GM23338 (cell line): ENCODE data around the gene NYAP1. TPM values are rescaled to one million over a fixed set of nuclear protein-coding genes. Genes with fewer than 3 reads are reported as not detected.

Experiments used
- ATAC-seq: fragments of 200-7000 bp; cut with Tn5 transposase; 3 replicates; pipeline ENCODE4 v1.9.1; 2020
- DNase-seq: peaks from one replicate; pipeline ENCODE4 v3.0.0-alpha.2; 2015; ENCODE audit warnings: low spot score
- H2AFZ ChIP-seq: fragments of 200-600 bp; sonication (generic); 2 replicates; pipeline ENCODE4 v1.8.0; 2016; ENCODE audit warnings: antibody characterized with exemption, mild to moderate bottlenecking, moderate library complexity
- H3F3A ChIP-seq: fragments of 200-600 bp; sonication (generic); replicated peaks from 2 replicates; pipeline ENCODE4 v1.8.0; 2017; ENCODE audit warnings: antibody characterized with exemption, mixed run types, low read depth
- H3K27ac ChIP-seq: fragments of 200-600 bp; sonication (generic); 2 replicates; pipeline ENCODE4 v1.6.1; 2016; ENCODE audit warnings: low read depth
- H3K27me3 ChIP-seq: fragments of 200-600 bp; sonication (generic); 2 replicates; pipeline ENCODE4 v1.8.0; 2016; ENCODE audit warnings: mild to moderate bottlenecking, mixed run types, moderate library complexity; ENCODE audit not compliant: insufficient read depth
- H3K36me3 ChIP-seq: fragments of 200-600 bp; sonication (generic); 2 replicates; pipeline ENCODE4 v1.8.0; 2016; ENCODE audit warnings: mild to moderate bottlenecking; ENCODE audit not compliant: insufficient read depth
- H3K4me1 ChIP-seq: fragments of 200-600 bp; sonication (generic); 2 replicates; pipeline ENCODE4 v1.8.0; 2016; ENCODE audit warnings: mild to moderate bottlenecking, moderate library complexity; ENCODE audit not compliant: insufficient read depth
- H3K4me2 ChIP-seq: fragments of 200-600 bp; sonication (generic); 2 replicates; pipeline ENCODE4 v1.7.1; 2017; ENCODE audit warnings: mixed run types
- H3K4me3 ChIP-seq: fragments of 200-600 bp; sonication (generic); 2 replicates; pipeline ENCODE4 v1.6.1; 2016; ENCODE audit warnings: mixed run types
- H3K79me2 ChIP-seq: fragments of 200-600 bp; sonication (generic); replicated peaks from 2 replicates; pipeline ENCODE4 v1.8.0; 2017; ENCODE audit warnings: mild to moderate bottlenecking; ENCODE audit not compliant: insufficient read depth
- H3K9me2 ChIP-seq: fragments of 200-600 bp; sonication (generic); 2 replicates; pipeline ENCODE4 v1.8.0; 2017; ENCODE audit not compliant: insufficient read depth
- H4K20me1 ChIP-seq: fragments of 200-600 bp; sonication (generic); replicated peaks from 2 replicates; pipeline ENCODE4 v1.8.0; 2017; ENCODE audit warnings: mild to moderate bottlenecking; ENCODE audit not compliant: insufficient read depth
- H3K27ac Mint-ChIP-seq: 2 replicates; pipeline ENCODE4 v1.8.0; 2020; ENCODE audit warnings: inconsistent platforms, mild to moderate bottlenecking, moderate library complexity, mixed read lengths
- H3K27me3 Mint-ChIP-seq: 3 replicates; pipeline ENCODE4 v1.8.0; 2022; ENCODE audit warnings: low read depth, mild to moderate bottlenecking, moderate library complexity, mixed read lengths, inconsistent platforms; ENCODE audit not compliant: insufficient read depth, poor library complexity
- H3K36me3 Mint-ChIP-seq: 3 replicates; pipeline ENCODE4 v1.8.0; 2021; ENCODE audit warnings: low read depth, mild to moderate bottlenecking, inconsistent platforms, moderate library complexity, mixed read lengths
- H3K4me1 Mint-ChIP-seq: 3 replicates; pipeline ENCODE4 v1.8.0; 2020; ENCODE audit warnings: mild to moderate bottlenecking, inconsistent platforms, mixed read lengths
- H3K4me3 Mint-ChIP-seq: 3 replicates; pipeline ENCODE4 v1.8.0; 2021; ENCODE audit warnings: moderate library complexity, mild to moderate bottlenecking, inconsistent platforms, mixed read lengths
- H3K9me3 Mint-ChIP-seq: 3 replicates; pipeline ENCODE4 v1.8.0; 2020; ENCODE audit warnings: moderate library complexity, mild to moderate bottlenecking, inconsistent platforms, mixed read lengths
- CREB1 ChIP-seq: fragments of 250-450 bp; sonication (Bioruptor Pico); IDR thresholded peaks from 2 replicates; pipeline ENCODE4 v1.5.0; 2020; ENCODE audit warnings: low read depth, mild to moderate bottlenecking, moderate library complexity
- EZH2 ChIP-seq: fragments of 200-600 bp; sonication (generic); IDR thresholded peaks from one replicate; pipeline ENCODE4 v1.8.0; 2017; ENCODE audit warnings: antibody characterized with exemption, mild to moderate bottlenecking, low read depth; ENCODE audit not compliant: unreplicated experiment
- EZH2phosphoT487 ChIP-seq: fragments of 200-600 bp; sonication (generic); IDR thresholded peaks from one replicate; pipeline ENCODE4 v1.8.1; 2018; ENCODE audit warnings: antibody characterized with exemption; ENCODE audit not compliant: unreplicated experiment
- JUNB ChIP-seq: IDR thresholded peaks from one replicate; pipeline ENCODE4 v1.6.1; 2016; ENCODE audit warnings: antibody characterized with exemption; ENCODE audit not compliant: unreplicated experiment
- NANOG ChIP-seq: IDR thresholded peaks from 2 replicates; pipeline ENCODE4 v1.6.1; 2016; ENCODE audit warnings: antibody characterized with exemption, borderline replicate concordance
- POLR2AphosphoS5 ChIP-seq: IDR thresholded peaks from 2 replicates; pipeline ENCODE4 v1.6.1; 2016; ENCODE audit warnings: antibody characterized with exemption, low read depth
- STAT1 ChIP-seq: IDR thresholded peaks from one replicate; pipeline ENCODE4 v1.6.1; 2016; ENCODE audit warnings: antibody characterized with exemption; ENCODE audit not compliant: unreplicated experiment
- ZNF114 ChIP-seq: fragments of 250-450 bp; sonication (Bioruptor Pico); IDR thresholded peaks from 2 replicates; pipeline ENCODE4 v1.5.0; 2020; ENCODE audit warnings: mild to moderate bottlenecking, moderate library complexity
- ZNF331 ChIP-seq: fragments of 250-450 bp; sonication (Bioruptor Pico); IDR thresholded peaks from 2 replicates; pipeline ENCODE4 v1.5.0; 2020; ENCODE audit warnings: low read depth, mild to moderate bottlenecking, moderate library complexity
- polyA plus RNA-seq: library from polyadenylated mRNA; unstranded; fragments of >200 nt; fragmentation: Nextera tagmentation; extraction: Ambion mirVana; gene quantifications from 2 replicates; pipeline ENCODE4 v1.2.1, GENCODE V29; 2016
- total RNA-seq: library from RNA; depleted of rRNA; stranded (reverse); fragments of >200 nt; shearing (Covaris generic); gene quantifications from 2 replicates; pipeline ENCODE4 v1.2.3, GENCODE V29; 2014
- TF ChIP-seq, protein P1 (sequence below): IDR thresholded peaks from 2 replicates; pipeline ENCODE4 v1.6.1; 2016; ENCODE audit warnings: antibody characterized with exemption
- TF ChIP-seq, protein P2 (sequence below): fragments of 250-450 bp; sonication (Bioruptor Pico); IDR thresholded peaks from 2 replicates; pipeline ENCODE4 v1.5.0; 2020; ENCODE audit warnings: mild to moderate bottlenecking, moderate library complexity
- TF ChIP-seq, protein P3 (sequence below), 2 experiments: fragments of 200-600 bp in 1 of 2; sonication (generic) in 1 of 2; conservative IDR thresholded peaks; 2 replicates each; pipeline versions ENCODE4 v1.5.1 to v1.6.1; 2016 to 2017; ENCODE audit warnings: antibody characterized with exemption in 2 of 2, low read depth in 2 of 2, mild to moderate bottlenecking in 2 of 2, moderate library complexity in 1 of 2
- TF ChIP-seq, protein P4 (sequence below): IDR thresholded peaks from one replicate; pipeline ENCODE4 v1.6.1; 2018; ENCODE audit warnings: antibody characterized with exemption; ENCODE audit not compliant: unreplicated experiment

Gene NYAP1
- total and polyA plus RNA-seq, 2 experiments from 2014 or later, result 0.19 to 4.9 TPM

DNA sequence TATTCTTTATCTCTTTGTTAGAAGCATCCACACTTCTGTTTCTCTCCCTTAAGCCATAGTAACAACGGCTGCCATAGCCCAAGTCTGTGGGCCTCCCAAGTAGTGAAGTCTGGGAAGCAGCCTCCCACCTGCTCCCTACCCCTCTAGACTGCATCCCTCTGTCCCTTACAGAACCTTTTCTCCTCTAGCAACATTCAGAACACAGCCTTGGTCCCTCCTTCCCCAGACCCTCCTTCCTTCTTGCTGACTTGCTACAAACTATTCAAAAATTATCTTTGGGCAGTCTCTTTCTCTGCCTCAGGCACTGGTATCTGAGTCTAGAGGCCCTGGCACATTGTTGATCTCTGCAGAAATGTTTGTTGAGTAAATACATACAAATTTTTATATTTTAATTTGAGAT is 2.3 kb upstream of the NYAP1 start:
- Histone ChIP-seq H3K4me2 (no peak overlapping the region), H3K36me3 (no peaks in the 10 kb centered on the region), H2AFZ (no peak overlapping the region), H3K9me2 (no peaks in the 10 kb centered on the region), H3F3A (peaks cover 2% of the 10 kb centered on the region; the same call in 1 of the 2 replicates), H3K4me3 (no peak overlapping the region), H3K79me2 (no peaks in the 10 kb centered on the region; the same call in 1 of the 2 replicates), H3K27me3 (no peaks in the 10 kb centered on the region), H3K4me1 (peaks cover 28% of the 10 kb centered on the region; the same call in 1 of the 2 replicates), H3K27ac (no peak overlapping the region), H4K20me1 (no peaks in the 10 kb centered on the region)
- no peak overlapping the region for H3K27ac Mint-ChIP-seq
- H3K9me3 Mint-ChIP-seq, result no peaks in the 10 kb centered on the region; the same call in 1 of the 3 replicates
- DNase-seq (no peak), ATAC-seq (no peak)
- H3K27me3 Mint-ChIP-seq, result peaks cover 18% of the 10 kb centered on the region
- peak overlapping the region; percentile 19; the same call in 1 of the 3 replicates for H3K4me3 Mint-ChIP-seq
- peaks cover 34% of the 10 kb centered on the region for H3K4me1 Mint-ChIP-seq
- H3K36me3 Mint-ChIP-seq, result no peaks in the 10 kb centered on the region; the same call in 2 of the 3 replicates
- TF ChIP-seq POLR2AphosphoS5, result no peak
- no peak for TF ChIP-seq ZNF114 (CRISPR knock-in tag)
- no peak for TF ChIP-seq JUNB
- no peak for TF ChIP-seq NANOG
- TF ChIP-seq, protein P1, sequence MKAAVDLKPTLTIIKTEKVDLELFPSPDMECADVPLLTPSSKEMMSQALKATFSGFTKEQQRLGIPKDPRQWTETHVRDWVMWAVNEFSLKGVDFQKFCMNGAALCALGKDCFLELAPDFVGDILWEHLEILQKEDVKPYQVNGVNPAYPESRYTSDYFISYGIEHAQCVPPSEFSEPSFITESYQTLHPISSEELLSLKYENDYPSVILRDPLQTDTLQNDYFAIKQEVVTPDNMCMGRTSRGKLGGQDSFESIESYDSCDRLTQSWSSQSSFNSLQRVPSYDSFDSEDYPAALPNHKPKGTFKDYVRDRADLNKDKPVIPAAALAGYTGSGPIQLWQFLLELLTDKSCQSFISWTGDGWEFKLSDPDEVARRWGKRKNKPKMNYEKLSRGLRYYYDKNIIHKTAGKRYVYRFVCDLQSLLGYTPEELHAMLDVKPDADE, result no peak
- TF ChIP-seq EZH2phosphoT487, result no peak
- no peak for TF ChIP-seq EZH2
- TF ChIP-seq, protein P2, sequence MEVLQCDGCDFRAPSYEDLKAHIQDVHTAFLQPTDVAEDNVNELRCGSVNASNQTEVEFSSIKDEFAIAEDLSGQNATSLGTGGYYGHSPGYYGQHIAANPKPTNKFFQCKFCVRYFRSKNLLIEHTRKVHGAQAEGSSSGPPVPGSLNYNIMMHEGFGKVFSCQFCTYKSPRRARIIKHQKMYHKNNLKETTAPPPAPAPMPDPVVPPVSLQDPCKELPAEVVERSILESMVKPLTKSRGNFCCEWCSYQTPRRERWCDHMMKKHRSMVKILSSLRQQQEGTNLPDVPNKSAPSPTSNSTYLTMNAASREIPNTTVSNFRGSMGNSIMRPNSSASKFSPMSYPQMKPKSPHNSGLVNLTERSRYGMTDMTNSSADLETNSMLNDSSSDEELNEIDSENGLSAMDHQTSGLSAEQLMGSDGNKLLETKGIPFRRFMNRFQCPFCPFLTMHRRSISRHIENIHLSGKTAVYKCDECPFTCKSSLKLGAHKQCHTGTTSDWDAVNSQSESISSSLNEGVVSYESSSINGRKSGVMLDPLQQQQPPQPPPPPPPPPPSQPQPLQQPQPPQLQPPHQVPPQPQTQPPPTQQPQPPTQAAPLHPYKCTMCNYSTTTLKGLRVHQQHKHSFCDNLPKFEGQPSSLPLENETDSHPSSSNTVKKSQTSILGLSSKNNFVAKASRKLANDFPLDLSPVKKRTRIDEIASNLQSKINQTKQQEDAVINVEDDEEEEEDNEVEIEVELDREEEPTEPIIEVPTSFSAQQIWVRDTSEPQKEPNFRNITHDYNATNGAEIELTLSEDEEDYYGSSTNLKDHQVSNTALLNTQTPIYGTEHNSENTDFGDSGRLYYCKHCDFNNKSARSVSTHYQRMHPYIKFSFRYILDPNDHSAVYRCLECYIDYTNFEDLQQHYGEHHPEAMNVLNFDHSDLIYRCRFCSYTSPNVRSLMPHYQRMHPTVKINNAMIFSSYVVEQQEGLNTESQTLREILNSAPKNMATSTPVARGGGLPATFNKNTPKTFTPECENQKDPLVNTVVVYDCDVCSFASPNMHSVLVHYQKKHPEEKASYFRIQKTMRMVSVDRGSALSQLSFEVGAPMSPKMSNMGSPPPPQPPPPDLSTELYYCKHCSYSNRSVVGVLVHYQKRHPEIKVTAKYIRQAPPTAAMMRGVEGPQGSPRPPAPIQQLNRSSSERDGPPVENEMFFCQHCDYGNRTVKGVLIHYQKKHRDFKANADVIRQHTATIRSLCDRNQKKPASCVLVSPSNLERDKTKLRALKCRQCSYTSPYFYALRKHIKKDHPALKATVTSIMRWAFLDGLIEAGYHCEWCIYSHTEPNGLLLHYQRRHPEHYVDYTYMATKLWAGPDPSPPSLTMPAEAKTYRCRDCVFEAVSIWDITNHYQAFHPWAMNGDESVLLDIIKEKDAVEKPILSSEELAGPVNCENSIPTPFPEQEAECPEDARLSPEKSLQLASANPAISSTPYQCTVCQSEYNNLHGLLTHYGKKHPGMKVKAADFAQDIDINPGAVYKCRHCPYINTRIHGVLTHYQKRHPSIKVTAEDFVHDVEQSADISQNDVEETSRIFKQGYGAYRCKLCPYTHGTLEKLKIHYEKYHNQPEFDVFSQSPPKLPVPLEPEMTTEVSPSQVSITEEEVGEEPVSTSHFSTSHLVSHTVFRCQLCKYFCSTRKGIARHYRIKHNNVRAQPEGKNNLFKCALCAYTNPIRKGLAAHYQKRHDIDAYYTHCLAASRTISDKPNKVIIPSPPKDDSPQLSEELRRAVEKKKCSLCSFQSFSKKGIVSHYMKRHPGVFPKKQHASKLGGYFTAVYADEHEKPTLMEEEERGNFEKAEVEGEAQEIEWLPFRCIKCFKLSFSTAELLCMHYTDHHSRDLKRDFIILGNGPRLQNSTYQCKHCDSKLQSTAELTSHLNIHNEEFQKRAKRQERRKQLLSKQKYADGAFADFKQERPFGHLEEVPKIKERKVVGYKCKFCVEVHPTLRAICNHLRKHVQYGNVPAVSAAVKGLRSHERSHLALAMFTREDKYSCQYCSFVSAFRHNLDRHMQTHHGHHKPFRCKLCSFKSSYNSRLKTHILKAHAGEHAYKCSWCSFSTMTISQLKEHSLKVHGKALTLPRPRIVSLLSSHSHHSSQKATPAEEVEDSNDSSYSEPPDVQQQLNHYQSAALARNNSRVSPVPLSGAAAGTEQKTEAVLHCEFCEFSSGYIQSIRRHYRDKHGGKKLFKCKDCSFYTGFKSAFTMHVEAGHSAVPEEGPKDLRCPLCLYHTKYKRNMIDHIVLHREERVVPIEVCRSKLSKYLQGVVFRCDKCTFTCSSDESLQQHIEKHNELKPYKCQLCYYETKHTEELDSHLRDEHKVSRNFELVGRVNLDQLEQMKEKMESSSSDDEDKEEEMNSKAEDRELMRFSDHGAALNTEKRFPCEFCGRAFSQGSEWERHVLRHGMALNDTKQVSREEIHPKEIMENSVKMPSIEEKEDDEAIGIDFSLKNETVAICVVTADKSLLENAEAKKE (CRISPR knock-in tag), result no peak
- no peak for TF ChIP-seq STAT1
- TF ChIP-seq, protein P3, sequence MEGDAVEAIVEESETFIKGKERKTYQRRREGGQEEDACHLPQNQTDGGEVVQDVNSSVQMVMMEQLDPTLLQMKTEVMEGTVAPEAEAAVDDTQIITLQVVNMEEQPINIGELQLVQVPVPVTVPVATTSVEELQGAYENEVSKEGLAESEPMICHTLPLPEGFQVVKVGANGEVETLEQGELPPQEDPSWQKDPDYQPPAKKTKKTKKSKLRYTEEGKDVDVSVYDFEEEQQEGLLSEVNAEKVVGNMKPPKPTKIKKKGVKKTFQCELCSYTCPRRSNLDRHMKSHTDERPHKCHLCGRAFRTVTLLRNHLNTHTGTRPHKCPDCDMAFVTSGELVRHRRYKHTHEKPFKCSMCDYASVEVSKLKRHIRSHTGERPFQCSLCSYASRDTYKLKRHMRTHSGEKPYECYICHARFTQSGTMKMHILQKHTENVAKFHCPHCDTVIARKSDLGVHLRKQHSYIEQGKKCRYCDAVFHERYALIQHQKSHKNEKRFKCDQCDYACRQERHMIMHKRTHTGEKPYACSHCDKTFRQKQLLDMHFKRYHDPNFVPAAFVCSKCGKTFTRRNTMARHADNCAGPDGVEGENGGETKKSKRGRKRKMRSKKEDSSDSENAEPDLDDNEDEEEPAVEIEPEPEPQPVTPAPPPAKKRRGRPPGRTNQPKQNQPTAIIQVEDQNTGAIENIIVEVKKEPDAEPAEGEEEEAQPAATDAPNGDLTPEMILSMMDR (conservative IDR thresholded peaks at IDR 0.05; ENCODE audit: low read depth in 2 of 2), result no peak
- TF ChIP-seq CREB1 (CRISPR knock-in tag), result no peak
- TF ChIP-seq, protein P4, sequence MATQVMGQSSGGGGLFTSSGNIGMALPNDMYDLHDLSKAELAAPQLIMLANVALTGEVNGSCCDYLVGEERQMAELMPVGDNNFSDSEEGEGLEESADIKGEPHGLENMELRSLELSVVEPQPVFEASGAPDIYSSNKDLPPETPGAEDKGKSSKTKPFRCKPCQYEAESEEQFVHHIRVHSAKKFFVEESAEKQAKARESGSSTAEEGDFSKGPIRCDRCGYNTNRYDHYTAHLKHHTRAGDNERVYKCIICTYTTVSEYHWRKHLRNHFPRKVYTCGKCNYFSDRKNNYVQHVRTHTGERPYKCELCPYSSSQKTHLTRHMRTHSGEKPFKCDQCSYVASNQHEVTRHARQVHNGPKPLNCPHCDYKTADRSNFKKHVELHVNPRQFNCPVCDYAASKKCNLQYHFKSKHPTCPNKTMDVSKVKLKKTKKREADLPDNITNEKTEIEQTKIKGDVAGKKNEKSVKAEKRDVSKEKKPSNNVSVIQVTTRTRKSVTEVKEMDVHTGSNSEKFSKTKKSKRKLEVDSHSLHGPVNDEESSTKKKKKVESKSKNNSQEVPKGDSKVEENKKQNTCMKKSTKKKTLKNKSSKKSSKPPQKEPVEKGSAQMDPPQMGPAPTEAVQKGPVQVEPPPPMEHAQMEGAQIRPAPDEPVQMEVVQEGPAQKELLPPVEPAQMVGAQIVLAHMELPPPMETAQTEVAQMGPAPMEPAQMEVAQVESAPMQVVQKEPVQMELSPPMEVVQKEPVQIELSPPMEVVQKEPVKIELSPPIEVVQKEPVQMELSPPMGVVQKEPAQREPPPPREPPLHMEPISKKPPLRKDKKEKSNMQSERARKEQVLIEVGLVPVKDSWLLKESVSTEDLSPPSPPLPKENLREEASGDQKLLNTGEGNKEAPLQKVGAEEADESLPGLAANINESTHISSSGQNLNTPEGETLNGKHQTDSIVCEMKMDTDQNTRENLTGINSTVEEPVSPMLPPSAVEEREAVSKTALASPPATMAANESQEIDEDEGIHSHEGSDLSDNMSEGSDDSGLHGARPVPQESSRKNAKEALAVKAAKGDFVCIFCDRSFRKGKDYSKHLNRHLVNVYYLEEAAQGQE, result no peak
- TF ChIP-seq ZNF331 (CRISPR knock-in tag), result no peak
